Measurements from ENCODE around the gene HEBP2. TPM values are rescaled to one million over a fixed set of nuclear protein-coding genes. Genes with fewer than 3 reads are reported as not detected.

Gene HEBP2
- polyA plus RNA-seq, 3 donors from 2014 or later, result 22.0 to 34.5 (median 26.7) TPM

- Mint-ChIP-seq H3K4me1 (no peaks in the 10 kb centered on the region), H3K9me3 (no peaks in the 10 kb centered on the region), H3K27ac (no peak overlapping the region), H3K36me3 (no peaks in the 10 kb centered on the region), H3K27me3 (ENCODE audit: low read depth in 3 of 3) (peaks cover 2 to 11% (median 3%) of the 10 kb centered on the region in 3 donors), H3K4me3 (no peak overlapping the region)
- no peak for DNase-seq
Observed at GRCh38 chr6:138382498-138383265, 21.3 kb upstream of the HEBP2 start.

- Mint-ChIP-seq H3K4me3 (no peak overlapping the region), H3K27me3 (ENCODE audit: low read depth in 3 of 3) (peaks cover 3 to 6% (median 4%) of the 10 kb centered on the region in 3 donors), H3K27ac (no peak overlapping the region), H3K36me3 (no peaks in the 10 kb centered on the region), H3K9me3 (no peaks in the 10 kb centered on the region), H3K4me1 (no peaks in the 10 kb centered on the region)
- no peak for DNase-seq
Observed at GRCh38 chr6:138383776-138384175, 20.2 kb upstream of the HEBP2 start.

- Mint-ChIP-seq H3K27ac (no peak overlapping the region), H3K36me3 (no peaks in the 10 kb centered on the region), H3K4me1 (no peaks in the 10 kb centered on the region), H3K9me3 (no peaks in the 10 kb centered on the region), H3K27me3 (ENCODE audit: low read depth in 3 of 3) (peaks cover 6 to 12% (median 8%) of the 10 kb centered on the region in 3 donors), H3K4me3 (no peak overlapping the region)
- no peak for DNase-seq
Observed at GRCh38 chr6:138386897-138387296, 17.1 kb upstream of the HEBP2 start.

- no peak for DNase-seq
- Mint-ChIP-seq H3K27me3 (ENCODE audit: low read depth in 3 of 3) (peaks cover 6 to 14% (median 11%) of the 10 kb centered on the region in 3 donors), H3K4me1 (no peaks in the 10 kb centered on the region), H3K9me3 (no peaks in the 10 kb centered on the region), H3K27ac (no peak overlapping the region), H3K4me3 (no peak overlapping the region), H3K36me3 (no peaks in the 10 kb centered on the region)
Observed at GRCh38 chr6:138387577-138388368, 16.2 kb upstream of the HEBP2 start.

GRCh38 chr6:138389551-138389950, 14.5 kb upstream of the HEBP2 start:
- DNase-seq, result no peak
- Mint-ChIP-seq H3K9me3 (no peaks in the 10 kb centered on the region), H3K4me1 (no peaks in the 10 kb centered on the region), H3K36me3 (no peaks in the 10 kb centered on the region), H3K4me3 (no peak overlapping the region), H3K27ac (no peak overlapping the region), H3K27me3 (ENCODE audit: low read depth in 3 of 3) (peaks cover 6 to 18% (median 11%) of the 10 kb centered on the region in 3 donors)

- no peak overlapping the region for H3K27ac Mint-ChIP-seq
Observed at GRCh38 chr6:138393871-138394783, 9.9 kb upstream of the HEBP2 start.

GRCh38 chr6:138396709-138397108, 7.3 kb upstream of the HEBP2 start:
- Mint-ChIP-seq H3K4me3 (no peak overlapping the region), H3K36me3 (no peaks in the 10 kb centered on the region), H3K4me1 (no peaks in the 10 kb centered on the region), H3K9me3 (no peaks in the 10 kb centered on the region), H3K27me3 (ENCODE audit: low read depth in 3 of 3) (peaks cover 0 to 5% (median 2%) of the 10 kb centered on the region in 3 donors), H3K27ac (no peak overlapping the region)
- no peak for DNase-seq

More at GRCh38 chr6:138393871-138394783, 9.9 kb upstream of the HEBP2 start:
- Mint-ChIP-seq H3K27me3 (ENCODE audit: low read depth in 3 of 3) (peaks cover 3 to 15% (median 6%) of the 10 kb centered on the region in 3 donors), H3K4me1 (no peaks in the 10 kb centered on the region), H3K9me3 (no peaks in the 10 kb centered on the region), H3K36me3 (no peaks in the 10 kb centered on the region), H3K4me3 (no peak overlapping the region)
- no peak for DNase-seq

GRCh38 chr6:138397128-138398122, 6.6 kb upstream of the HEBP2 start:
- Mint-ChIP-seq H3K4me1 (no peaks in the 10 kb centered on the region), H3K36me3 (no peaks in the 10 kb centered on the region), H3K27me3 (ENCODE audit: low read depth in 3 of 3) (peaks cover 0 to 5% (median 0%) of the 10 kb centered on the region in 3 donors), H3K9me3 (no peaks in the 10 kb centered on the region), H3K4me3 (no peak overlapping the region), H3K27ac (no peak overlapping the region)
- no peak for DNase-seq

- no peak for DNase-seq
- Mint-ChIP-seq H3K36me3 (no peaks in the 10 kb centered on the region), H3K27ac (no peak overlapping the region), H3K4me1 (peaks cover 12 to 14% of the 10 kb centered on the region in 2 donors), H3K9me3 (no peaks in the 10 kb centered on the region), H3K27me3 (ENCODE audit: low read depth in 3 of 3) (peaks cover 0 to 3% (median 3%) of the 10 kb centered on the region in 3 donors), H3K4me3 (no peak overlapping the region)
Observed at GRCh38 chr6:138400326-138400725, 3.7 kb upstream of the HEBP2 start.

GRCh38 chr6:138401960-138402837, 1.8 kb upstream of the HEBP2 start:
- H3K36me3 Mint-ChIP-seq, result peaks cover 0 to 8% (median 0%) of the 10 kb centered on the region in 3 donors
- peaks cover 0 to 3% (median 3%) of the 10 kb centered on the region in 3 donors for H3K27me3 Mint-ChIP-seq (ENCODE audit: low read depth in 3 of 3)
- peak overlapping the region in 4 of 5 donors; percentile 27 to 64 (median 40) for H3K4me3 Mint-ChIP-seq
- H3K27ac Mint-ChIP-seq, result peak overlapping the region in 1 of 6 donors; percentile 11
- H3K9me3 Mint-ChIP-seq, result no peaks in the 10 kb centered on the region
- H3K4me1 Mint-ChIP-seq, result peaks cover 13 to 23% of the 10 kb centered on the region in 2 donors
- DNase-seq, result no peak

GRCh38 chr6:138402838-138403187, 1.2 kb upstream of the HEBP2 start:
- Mint-ChIP-seq H3K27ac (peak overlapping the region in 1 of 6 donors; percentile 35), H3K36me3 (peaks cover 0 to 8% (median 0%) of the 10 kb centered on the region in 3 donors), H3K27me3 (ENCODE audit: low read depth in 3 of 3) (peaks cover 0 to 3% (median 3%) of the 10 kb centered on the region in 3 donors), H3K4me3 (peak overlapping the region; percentile 44 to 84 (median 79)), H3K4me1 (peaks cover 13 to 23% of the 10 kb centered on the region in 2 donors), H3K9me3 (no peaks in the 10 kb centered on the region)
- DNase-seq, result no peak
